Measurements from ENCODE around the gene TBC1D14. TPM values are rescaled to one million over a fixed set of nuclear protein-coding genes. Genes with fewer than 3 reads are reported as not detected.

Gene TBC1D14
- total and polyA plus RNA-seq, 9 of the 15 experiments (the other 6 are each of a cell fraction or from before 2014, with no cell fraction given), result 2.1 to 59.6 (median 44.8) TPM

GRCh38 chr4:6986781-6987587 lies 77.4 kb downstream of the TBC1D14 start (continued):
- 0 out of 2 replicates have a peak, but pooled peaks have one; percentile 16 for TF ChIP-seq FOXP4 (CRISPR knock-in tag; IDR thresholded peaks at IDR 0.05; ENCODE audit: borderline replicate concordance)
- TF ChIP-seq ZBTB9 (CRISPR knock-in tag; IDR thresholded peaks at IDR 0.05), result no peak
- no peak for TF ChIP-seq CHD4 (IDR thresholded peaks at IDR 0.05; ENCODE audit: insufficient read depth, insufficient replicate concordance, low read depth, low read length, poor library complexity, severe bottlenecking)
- TF ChIP-seq PKNOX1 (IDR thresholded peaks at IDR 0.05), result peak; percentile 28; the same call in 1 of the 2 replicates
- TF ChIP-seq FOSL1 (tag; conservative IDR thresholded peaks at IDR 0.05), result no peak
- peak; percentile 23 for TF ChIP-seq HMGN3 (IDR thresholded peaks at IDR 0.05; ENCODE audit: borderline replicate concordance, extremely low read depth, insufficient read length, low read depth, low read length)
- TF ChIP-seq ZMIZ1 (IDR thresholded peaks at IDR 0.05; ENCODE audit: low read depth in 2 of 2, low read length in 2 of 2), result peak in 1 of 2 experiments; percentile 94; a peak in 2 of 4 replicates
- no peak for TF ChIP-seq ZEB2 (IDR thresholded peaks at IDR 0.05)
- peak; percentile 96 for TF ChIP-seq ZNF12 (CRISPR knock-in tag; IDR thresholded peaks at IDR 0.05)
- peak; percentile 39; the same call in 1 of the 2 replicates for TF ChIP-seq FOXP1 (CRISPR knock-in tag; IDR thresholded peaks at IDR 0.05)
- TF ChIP-seq PRMT5 (CRISPR knock-in tag; IDR thresholded peaks at IDR 0.05), result no peak
- TF ChIP-seq TCF3 (CRISPR knock-in tag; IDR thresholded peaks at IDR 0.05), result peak; percentile 17; the same call in 1 of the 2 replicates
- TF ChIP-seq E2F3 (CRISPR knock-in tag; IDR thresholded peaks at IDR 0.05), result no peak
- peak; percentile 74 for TF ChIP-seq SP1 (CRISPR knock-in tag; IDR thresholded peaks at IDR 0.05)

Data from K562 (cell line).